Lower leg skin (tissue), 3 donors: ENCODE results near the gene BNIP5.

Experiments used
- POLR2A ChIP-seq, 2 donors: fragments of 450-650 bp; IDR thresholded peaks; one replicate each; pipeline ENCODE4 v1.6.1; 2016 to 2017; ENCODE audit warnings: antibody characterized with exemption in 2 of 2, mild to moderate bottlenecking in 1 of 2, moderate library complexity in 1 of 2
- TF ChIP-seq, protein P1 (sequence below), 3 donors: fragments of 450-650 bp; IDR thresholded peaks; one replicate each; pipeline ENCODE4 v1.5.1; 2016; ENCODE audit warnings: antibody characterized with exemption in 3 of 3, mild to moderate bottlenecking in 3 of 3, moderate library complexity in 2 of 3

DNA sequence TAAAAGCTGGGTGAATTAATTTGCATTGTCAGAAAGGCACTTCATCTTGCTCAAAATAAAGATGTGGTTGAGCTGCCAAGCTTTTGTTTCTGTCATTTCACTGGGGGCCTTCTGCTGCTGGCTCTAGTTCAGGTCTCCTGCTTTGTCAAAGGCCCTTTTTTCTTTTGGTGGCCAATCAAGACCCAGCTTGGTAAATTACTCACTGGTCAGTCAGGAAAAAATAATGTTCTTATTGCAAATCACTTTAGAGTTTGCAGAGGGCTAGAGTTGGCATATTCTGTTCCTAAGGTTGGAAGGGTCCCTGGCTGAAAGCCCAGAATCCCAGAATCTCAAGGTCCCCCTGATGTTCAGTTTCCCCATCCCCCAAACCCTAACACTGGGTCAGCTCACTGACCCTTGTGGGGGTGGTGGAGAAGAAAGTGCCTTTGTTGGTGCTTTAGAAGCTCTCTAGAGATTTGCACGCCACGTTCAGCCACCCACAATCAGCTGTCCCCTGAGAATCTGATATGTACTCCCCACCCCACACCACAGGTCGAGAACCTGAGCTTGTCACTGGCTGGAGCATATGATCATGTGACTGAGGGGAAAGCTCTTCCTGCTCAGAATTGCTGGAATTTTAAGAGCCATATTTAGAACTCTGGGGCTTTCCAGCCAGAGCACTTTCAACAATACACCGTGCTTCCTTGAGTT lies 21.7 kb upstream of the BNIP5 start:
- TF ChIP-seq, protein P1, sequence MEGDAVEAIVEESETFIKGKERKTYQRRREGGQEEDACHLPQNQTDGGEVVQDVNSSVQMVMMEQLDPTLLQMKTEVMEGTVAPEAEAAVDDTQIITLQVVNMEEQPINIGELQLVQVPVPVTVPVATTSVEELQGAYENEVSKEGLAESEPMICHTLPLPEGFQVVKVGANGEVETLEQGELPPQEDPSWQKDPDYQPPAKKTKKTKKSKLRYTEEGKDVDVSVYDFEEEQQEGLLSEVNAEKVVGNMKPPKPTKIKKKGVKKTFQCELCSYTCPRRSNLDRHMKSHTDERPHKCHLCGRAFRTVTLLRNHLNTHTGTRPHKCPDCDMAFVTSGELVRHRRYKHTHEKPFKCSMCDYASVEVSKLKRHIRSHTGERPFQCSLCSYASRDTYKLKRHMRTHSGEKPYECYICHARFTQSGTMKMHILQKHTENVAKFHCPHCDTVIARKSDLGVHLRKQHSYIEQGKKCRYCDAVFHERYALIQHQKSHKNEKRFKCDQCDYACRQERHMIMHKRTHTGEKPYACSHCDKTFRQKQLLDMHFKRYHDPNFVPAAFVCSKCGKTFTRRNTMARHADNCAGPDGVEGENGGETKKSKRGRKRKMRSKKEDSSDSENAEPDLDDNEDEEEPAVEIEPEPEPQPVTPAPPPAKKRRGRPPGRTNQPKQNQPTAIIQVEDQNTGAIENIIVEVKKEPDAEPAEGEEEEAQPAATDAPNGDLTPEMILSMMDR (IDR thresholded peaks at IDR 0.05), result no peak
- no peak for TF ChIP-seq POLR2A (IDR thresholded peaks at IDR 0.05)
